HG03097 (cell line): Measurements from ENCODE around the gene MTARC2.

ENCODE experiments used
- ATAC-seq: cut with Tn5 transposase; IDR thresholded peaks from one replicate; pipeline ENCODE4 v1.9.1; 2021; ENCODE audit not compliant: unreplicated experiment, low FRiP score

Gene MTARC2

DNA sequence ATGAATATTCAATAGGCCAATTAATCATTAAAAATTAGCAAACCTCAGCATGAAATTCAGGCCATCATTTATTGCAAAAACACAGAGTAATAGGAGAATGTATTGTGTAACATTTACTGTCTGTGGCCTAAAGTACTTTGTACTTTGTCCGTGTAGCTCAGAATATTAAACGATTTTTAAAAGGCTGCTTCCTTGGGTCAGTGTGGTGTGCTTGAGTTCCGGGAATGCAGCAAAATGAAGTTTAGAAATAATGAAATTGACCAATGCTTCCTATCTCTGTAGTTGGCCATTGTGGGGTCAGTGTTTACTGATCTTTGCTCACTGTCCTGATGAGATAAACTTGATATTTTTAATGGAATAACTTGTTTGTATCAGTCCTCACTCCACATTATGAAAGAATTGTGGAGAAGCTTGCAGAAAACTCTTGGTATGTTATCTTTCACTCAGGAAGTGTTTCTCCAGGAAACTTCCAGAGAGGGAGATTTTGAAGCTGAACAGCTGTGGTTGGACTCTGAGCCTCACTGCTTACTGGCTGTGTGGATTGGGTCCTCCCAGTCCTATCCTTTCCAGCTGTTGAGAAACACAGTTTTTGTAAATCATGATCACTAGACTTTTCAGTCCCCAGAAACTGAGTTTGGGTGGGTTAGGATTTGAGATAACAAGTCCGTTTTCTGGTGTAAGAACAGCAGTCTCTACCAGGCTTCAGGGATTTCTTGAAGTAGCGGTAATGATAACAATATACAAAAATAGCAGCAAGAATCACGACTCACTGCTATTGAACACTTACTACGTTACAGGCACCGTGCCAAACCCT lies 19.4 kb downstream of the MTARC2 start:
- no peak for ATAC-seq

DNA sequence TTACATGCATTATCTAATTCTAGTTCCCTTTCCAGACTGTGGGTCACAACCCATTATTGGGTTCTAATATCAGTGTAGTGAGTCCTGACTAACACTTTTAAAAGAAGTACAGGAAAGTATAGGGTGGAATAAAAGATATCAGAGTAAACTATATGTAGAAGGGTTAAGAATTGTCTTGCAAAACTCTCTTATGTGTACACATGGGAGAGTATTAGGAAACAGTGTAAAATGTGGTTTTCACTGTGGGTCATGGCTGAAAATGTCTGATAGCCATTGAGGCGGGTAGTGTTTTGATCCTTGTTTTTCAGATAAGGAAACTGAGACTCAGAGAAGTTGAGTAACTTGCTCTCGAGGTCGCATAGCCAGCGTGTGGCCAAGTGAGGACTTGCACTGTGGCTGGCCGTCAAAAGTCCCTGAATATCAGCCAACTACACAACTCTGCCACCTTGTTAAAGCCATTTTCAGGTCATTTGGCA lies 20.0 kb downstream of the MTARC2 start:
- ATAC-seq = no peak

DNA sequence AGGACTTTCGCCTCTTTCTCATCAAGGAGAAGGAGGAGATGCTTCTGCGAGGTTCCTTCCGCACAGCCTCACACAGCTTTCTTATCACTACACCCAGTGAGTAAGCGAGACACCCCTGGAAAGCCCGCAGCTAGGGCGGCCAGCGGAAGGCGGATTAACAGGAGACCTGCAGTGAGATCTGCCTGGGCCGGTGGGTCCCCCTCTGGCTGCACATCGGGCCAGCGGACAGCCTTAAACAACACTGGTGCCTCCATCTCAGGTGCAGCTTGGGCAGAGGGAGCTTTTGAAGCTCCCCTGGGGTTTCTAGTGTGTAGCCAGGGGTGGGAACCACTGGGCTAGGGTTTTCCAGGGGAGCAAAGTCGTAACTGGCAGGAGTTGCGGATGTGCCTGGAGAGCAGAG lies 21.1 kb downstream of the MTARC2 start:
- no peak for ATAC-seq

DNA sequence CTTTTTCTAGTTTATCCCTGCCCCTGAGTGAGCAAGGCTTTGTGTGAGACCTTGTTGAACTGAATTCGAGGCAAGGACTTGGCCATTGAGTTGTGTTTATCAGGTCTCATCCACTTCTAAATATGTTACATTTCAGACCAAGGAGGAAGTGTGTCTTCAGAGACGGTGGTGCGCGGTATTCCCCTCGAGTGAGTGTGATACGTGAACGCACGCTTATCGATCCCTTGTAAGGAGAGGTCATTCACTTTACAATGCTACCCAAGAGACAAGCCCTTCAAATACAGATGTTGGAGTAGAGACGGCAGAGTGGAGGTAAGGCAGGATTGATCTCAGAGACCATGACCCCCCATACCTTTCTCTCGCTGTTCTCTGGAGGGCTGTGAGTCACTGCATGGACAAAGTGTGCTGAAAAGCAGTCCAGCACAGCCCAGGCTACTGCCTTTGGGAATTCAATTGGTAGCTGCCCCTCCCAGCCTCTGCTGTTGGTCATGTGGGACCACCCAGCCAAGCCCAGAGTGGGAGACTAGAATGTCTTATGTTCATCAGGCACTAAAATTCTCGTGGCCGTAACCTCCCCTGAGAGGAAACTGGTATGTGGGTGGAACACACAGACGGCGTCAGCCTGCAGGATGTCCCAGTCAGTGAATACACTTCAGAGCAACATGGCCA lies 22.3 kb downstream of the MTARC2 start:
- no peak for ATAC-seq

DNA sequence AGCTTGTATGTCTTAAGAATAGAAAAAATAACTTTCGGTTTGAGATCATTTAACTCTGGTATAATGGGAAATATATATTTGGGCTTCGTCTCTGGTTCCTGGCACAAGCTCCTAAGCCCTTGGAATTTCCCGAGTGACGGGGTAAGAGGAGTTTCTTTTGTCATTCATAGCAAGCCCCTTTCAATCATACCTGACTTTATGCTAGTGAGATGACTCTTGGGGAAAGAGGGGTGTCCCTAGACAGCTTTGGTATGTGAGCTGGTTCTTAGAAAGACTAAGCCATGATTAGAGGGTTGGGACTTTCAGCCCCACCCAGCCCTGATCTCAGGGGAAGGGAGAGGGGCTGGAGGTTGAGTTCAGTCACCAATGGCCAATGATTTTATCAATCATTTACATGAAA lies 24.7 kb downstream of the MTARC2 start:
- ATAC-seq = no peak

DNA sequence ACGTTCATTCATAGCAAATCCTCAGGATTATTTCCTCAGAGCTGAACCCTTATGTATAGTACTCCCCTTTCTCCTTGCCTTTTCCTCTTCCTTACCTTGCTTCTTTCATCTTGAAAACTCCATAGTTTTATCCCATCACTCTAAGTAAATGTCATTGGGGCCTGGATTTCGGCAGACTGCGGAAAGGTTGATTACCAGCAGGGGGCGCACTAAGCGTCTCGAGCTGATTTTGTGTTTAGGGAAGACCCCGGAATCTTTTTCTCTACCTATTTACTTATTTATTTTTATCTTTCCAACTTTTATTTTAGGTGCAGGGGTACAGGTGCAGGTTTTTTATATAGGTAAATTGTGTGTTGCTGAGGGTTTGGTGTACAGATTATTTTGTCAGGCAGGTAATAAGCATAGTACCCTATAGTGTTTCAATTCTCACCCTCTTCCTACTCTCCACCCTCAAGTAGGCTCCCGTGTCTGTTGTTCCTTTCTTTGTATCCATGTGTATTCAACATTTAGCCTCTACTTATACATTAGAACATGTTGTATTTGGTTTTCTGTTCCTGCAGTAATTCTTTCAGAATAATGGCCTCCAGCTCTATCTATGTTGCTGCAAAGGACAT lies 27.2 kb downstream of the MTARC2 start:
- no peak for ATAC-seq

DNA sequence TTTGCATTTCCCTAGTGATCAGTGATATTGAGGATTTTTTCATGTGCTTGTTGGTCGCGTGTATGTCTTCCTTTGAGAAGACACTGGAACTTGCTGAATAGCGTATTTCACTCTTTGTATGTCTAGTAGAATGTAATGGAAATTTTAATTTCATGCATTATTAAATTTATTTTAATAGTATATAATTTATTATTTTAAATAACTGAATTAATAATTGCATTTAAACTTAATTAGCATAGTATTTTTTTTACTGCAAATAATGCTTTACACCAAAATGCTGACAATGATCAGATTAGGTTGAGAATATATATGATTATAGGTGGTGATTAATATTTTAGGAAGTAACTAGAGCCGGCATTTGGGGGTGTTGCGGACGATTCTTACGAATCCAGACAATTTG lies 28.1 kb downstream of the MTARC2 start:
- ATAC-seq = no peak

DNA sequence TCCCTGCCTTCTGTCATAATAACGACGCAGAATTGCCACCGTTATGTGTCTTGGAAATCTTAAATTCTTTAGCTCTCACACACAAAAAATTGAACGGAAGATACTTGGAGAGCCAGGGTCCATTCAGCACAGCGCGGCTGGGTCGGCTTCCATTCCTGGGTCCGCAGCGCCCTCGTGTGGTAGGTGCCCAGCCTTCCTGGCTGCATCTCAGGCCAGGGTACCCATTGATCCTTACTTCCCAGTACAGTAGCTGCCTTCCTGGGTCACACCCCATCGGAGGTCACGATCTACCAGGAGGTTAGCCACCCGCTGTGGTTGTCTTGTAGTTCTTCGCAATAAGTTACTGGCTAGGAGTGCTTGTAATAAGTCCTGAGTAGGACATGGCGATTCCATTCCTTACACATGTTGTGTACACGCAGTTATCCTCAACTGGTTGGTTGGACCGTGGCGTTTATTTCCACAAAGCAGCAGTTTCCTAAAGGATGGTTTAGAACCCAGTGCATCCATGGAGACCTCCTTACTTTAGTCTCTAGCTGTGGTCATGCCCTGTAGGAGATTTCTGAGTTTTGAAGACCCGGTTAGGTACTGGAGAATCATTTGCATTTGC lies 28.7 kb downstream of the MTARC2 start:
- peak; percentile 76 for ATAC-seq

DNA sequence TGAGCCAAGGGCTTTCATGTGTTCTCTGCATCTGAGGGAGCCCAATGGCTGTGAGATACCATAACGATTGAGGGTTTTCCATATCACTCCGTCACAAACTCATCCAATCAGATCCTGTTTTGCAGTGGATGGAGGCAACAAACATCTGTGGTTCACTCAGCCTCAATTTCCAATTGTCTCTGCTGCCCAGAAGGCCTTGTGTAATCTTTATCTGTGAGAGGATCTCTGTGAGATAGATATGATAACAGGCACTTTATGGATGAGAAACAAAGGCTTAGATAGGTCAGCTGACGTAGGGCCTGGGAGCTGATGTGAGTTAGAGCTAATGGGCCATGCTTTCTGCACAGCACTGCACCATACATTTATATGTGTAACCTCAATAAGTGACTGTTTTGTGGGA lies 35.3 kb downstream of the MTARC2 start:
- no peak for ATAC-seq

DNA sequence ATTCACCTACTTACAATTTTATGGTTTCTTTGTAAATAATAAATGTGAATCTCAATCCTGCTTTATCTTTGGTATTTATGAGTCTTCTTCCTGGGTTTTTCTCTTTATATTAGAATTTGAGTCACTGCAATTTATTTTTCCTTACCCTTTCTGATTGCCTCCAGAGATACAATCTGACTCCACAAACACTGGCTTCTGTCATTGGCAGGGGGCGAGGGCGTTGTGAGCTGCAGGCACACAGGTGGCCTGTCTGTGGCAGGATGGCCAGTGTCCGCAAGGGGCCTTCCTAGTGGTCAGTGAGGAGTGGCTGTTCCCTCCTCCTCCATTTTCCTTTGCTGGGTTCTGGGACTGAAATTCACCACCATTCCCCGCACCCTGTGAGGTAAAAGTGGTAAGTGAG lies 36.6 kb downstream of the MTARC2 start:
- no peak for ATAC-seq

DNA sequence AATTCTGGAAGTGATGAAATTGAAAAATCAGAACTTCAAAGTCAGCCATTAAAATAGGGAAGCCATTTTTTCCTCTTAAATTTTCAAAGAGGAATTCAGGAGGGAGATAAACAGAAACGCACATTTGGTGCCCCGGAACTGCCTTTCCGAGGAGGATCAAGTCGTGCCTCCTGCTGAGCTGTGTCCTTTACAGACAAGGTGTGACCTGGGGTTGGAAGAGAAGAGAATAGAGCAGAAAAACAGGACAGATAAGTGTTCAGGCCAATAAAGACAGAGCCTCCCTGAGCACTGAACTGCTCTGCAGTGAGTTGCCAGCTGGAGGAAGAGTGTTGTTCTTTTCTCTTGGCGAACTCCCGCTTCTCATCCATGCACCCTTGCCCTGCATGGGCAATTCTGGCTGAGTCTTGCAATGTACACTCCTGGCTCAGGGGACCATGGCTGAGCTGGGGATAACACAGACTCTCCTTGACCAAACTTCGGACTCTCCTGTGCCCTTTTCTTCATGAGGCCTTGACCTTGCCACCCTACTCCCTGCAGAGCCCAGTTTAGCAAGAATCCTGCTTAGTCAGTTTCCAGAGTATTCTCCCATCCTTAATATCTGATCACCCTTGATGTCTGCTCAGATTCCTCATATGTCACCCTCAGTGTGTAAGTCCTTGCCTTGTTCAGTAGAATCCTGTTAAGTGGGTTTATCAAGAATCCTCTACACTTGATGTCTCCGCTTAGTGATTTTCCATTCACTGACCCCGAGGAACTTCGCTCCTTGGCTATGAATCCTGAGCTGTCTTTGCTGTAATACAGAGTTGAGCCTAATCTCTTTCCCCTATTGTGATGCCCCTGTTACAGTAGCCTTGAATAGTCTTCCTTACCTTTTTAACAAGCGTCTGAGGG lies 37.3 kb downstream of the MTARC2 start:
- ATAC-seq = no peak

DNA sequence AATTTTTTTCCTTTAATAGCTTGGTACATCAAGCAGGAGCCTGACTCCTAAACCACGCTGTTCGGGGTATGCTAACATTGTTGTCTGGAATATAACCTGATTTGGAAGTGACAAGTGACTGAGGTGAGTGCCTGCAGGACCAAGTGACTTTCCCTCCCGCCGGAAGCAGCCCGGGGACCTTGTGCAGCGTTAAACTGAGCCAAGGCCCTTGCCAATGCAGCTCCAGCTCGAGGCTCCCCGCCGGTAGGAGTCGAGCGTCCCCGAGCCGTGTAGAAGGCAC lies 37.9 kb downstream of the MTARC2 start:
- ATAC-seq = no peak

DNA sequence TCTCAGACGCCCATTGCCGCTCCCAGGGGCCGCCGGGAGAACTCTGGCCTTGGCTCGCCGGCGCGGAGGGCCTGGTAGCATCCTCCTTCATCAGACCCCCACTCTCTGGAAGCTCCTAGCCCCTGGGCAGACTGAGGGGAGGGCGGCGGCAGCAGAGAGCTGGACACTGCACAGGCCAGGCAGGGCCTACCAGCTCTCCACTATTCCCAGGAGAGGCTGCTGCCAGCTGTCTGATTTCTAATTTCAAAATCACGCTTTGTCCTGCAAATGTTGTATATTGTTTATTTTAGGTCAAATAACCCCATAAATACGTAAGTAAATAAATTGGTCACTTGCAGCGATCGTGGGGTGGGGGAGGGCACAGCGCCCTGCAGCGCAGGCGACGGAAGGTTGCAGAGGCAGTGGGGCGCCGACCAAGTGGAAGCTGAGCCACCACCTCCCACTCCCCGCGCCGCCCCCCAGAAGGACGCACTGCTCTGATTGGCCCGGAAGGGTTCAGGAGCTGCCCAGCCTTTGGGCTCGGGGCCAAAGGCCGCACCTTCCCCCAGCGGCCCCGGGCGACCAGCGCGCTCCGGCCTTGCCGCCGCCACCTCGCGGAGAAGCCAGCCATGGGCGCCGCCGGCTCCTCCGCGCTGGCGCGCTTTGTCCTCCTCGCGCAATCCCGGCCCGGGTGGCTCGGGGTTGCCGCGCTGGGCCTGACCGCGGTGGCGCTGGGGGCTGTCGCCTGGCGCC lies 38.4 kb downstream of the MTARC2 start, which contains the start of gene MTARC1:
MTARC1 (plus strand) TSS at position 577 of the 732 bp plus-strand sequence; CDS start at position 609, 32 bp downstream.
- peak; percentile 70 for ATAC-seq

DNA sequence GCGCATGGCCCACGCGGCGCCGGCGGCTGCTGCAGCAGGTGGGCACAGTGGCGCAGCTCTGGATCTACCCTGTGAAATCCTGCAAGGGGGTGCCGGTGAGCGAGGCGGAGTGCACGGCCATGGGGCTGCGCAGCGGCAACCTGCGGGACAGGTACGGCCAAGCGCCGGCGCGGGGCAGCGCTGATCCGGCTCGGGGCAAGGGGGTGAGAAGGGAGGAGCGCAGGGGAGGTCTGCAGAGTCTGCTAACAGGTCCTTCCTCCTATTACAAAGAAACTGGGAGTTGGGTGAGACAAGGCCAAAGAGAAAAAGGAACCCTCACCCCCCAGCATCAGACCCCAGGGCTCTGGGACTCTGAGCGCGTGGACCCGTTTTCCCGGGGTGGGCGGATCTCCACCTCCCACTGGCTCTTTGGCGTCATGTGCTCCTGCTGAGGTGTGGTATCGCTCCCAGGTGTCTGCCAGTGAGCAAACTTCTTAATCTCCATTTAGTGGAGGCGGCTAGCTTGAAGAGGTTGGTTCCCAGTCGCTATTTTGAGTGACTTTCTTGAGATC lies 39.0 kb downstream of the MTARC2 start:
- ATAC-seq = peak; percentile 28

DNA sequence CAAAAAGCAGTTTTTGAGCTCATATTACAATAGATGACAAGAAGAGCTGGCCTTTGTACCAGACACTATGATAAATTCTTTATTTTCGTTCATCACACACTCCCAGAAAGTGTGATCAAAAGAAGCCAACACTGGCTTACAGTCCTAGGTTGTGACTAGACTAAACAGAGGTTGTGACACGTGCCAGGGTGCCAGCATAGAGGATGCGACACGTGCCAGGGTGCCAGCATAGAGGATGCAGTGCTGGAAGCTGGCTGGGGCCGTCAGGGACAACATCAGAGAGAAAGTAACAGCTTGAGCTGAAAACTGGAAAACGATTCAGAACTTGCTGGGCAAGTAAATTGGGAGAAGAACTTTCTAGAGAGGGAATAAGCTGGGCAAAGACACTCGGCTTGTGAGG lies 40.8 kb downstream of the MTARC2 start:
- no peak for ATAC-seq

DNA sequence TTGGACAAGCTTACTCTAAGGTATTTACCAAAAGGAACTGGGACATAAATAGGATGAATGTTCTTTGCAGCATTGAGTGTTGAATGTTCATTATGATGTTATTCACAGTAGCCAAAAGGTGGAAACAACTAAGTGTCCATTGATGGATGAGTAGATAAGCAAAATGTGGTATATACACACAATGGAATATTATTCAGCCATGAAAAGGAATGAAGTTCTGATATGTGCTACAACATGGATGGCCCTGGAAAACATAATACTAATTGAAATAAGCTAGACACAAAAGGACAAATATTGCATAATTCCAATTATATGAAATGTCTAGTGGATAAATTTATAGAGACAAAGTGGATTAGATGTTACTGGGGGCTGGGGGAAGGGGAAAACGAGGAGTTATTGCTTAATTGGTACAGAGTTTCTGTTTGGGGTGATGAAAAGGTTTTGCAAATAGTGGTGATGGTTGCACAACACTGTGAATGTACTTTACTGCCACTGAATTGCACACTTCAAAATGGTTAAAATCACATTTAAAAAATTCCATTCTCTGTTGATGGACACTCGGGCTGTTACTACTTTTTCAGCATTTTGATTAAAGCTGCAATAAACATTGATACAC lies 41.5 kb downstream of the MTARC2 start:
- no peak for ATAC-seq

DNA sequence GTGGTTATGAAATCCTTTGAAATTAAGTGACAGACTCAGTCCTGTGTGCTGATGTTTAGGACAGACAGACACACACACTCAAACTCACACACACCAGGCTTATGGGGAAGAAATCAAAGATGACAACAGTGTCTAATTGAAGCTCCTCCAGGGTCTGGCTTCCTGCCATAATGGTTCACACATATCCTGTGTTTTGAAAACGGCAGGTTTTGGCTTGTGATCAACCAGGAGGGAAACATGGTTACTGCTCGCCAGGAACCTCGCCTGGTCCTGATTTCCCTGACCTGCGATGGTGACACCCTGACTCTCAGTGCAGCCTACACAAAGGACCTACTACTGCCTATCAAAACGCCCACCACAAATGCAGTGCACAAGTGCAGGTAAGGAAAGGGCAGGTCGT lies 43.2 kb downstream of the MTARC2 start:
- ATAC-seq = no peak

DNA sequence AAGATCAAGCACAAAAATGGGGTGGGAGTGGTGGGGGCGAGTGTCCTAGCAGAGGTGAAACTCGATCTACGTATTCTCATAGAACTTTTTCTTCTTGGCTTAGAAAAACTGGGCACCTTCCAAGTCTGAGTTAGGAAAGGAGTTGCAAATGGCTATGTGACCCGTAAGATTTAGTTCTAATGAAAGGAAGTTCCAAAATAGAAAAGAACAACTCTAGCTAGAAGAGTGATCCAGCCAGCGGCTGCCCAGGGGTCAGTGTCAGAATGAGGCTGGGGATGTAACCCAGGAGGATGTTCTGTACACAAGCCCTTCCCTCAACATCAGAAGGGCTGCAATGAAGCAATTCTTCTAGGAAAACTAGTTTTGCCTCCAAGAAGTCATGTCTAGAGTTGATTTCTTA lies 43.8 kb downstream of the MTARC2 start:
- no peak for ATAC-seq

DNA sequence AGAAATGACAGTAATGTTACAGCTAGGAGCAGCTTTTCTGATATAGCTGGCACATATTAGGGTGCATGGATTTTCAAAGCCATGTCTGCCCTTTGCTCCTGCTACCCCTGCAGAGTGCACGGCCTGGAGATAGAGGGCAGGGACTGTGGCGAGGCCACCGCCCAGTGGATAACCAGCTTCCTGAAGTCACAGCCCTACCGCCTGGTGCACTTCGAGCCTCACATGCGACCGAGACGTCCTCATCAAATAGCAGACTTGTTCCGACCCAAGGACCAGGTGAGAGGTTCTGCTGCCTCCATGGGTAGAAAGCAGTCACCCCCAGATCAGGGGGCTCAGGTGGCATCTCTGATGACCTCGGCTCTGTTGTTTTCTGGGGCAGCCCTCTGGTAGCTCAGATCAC lies 48.4 kb downstream of the MTARC2 start:
- ATAC-seq = no peak
